HepG2 (cell line): ENCODE measurements around the gene TMCC2. TPM values are rescaled to one million over a fixed set of nuclear protein-coding genes. Genes with fewer than 3 reads are reported as not detected.
A peak's percentile ranks its signal among the peaks of the same experiment; 100 is the strongest.

Experiments used
- ARNT ChIP-seq: fragments of 450-650 bp; IDR thresholded peaks from 2 replicates; pipeline ENCODE4 v1.6.1; 2017
- CSRNP2 ChIP-seq: sonication (generic); formaldehyde crosslinking; conservative IDR thresholded peaks from 2 replicates; pipeline ENCODE4 v1.8.0; 2022; ENCODE audit warnings: low read depth, missing genetic modification reagents
- FOSL1 ChIP-seq: sonication (generic); formaldehyde crosslinking; IDR thresholded peaks from 2 replicates; pipeline ENCODE4 v1.9.0; 2021; ENCODE audit warnings: missing genetic modification reagents, borderline replicate concordance
- HOMEZ ChIP-seq: IDR thresholded peaks from 2 replicates; pipeline ENCODE4 v1.6.1; 2016; ENCODE audit warnings: low read depth
- NFYC ChIP-seq: IDR thresholded peaks from 2 replicates; pipeline ENCODE4 v1.6.1; 2016; ENCODE audit warnings: missing genetic modification reagents, missing compliant biosample characterization
- NPAS2 ChIP-seq: sonication (generic); formaldehyde crosslinking; IDR thresholded peaks from 2 replicates; pipeline ENCODE4 v1.8.0; 2022; ENCODE audit warnings: mild to moderate bottlenecking, missing genetic modification reagents, borderline replicate concordance
- NR2F2 ChIP-seq: IDR thresholded peaks from 2 replicates; pipeline ENCODE4 v1.6.1; 2012; ENCODE audit warnings: low read depth, inconsistent platforms, borderline replicate concordance
- PITX1 ChIP-seq: sonication (generic); formaldehyde crosslinking; IDR thresholded peaks from 2 replicates; pipeline ENCODE4 v1.5.1; 2020; ENCODE audit warnings: mild to moderate bottlenecking, missing genetic modification reagents
- RXRA ChIP-seq: sonication (generic); formaldehyde crosslinking; IDR thresholded peaks from 2 replicates; pipeline ENCODE4 v1.5.1; 2020; ENCODE audit warnings: missing genetic modification reagents
- TMF1 ChIP-seq: sonication (generic); formaldehyde crosslinking; IDR thresholded peaks from 2 replicates; pipeline ENCODE4 v1.8.1; 2022; ENCODE audit warnings: low read depth, missing genetic modification reagents
- YEATS2 ChIP-seq: sonication (generic); formaldehyde crosslinking; IDR thresholded peaks from 2 replicates; pipeline ENCODE4 v1.4.0; 2020; ENCODE audit warnings: missing genetic modification reagents, borderline replicate concordance
- ZEB1 ChIP-seq: IDR thresholded peaks from 2 replicates; pipeline ENCODE4 v1.6.1; 2012; ENCODE audit warnings: mild to moderate bottlenecking, low read depth, inconsistent platforms; ENCODE audit not compliant: insufficient replicate concordance
- ZNF20 ChIP-seq: sonication (generic); formaldehyde crosslinking; IDR thresholded peaks from 2 replicates; pipeline ENCODE4 v1.4.0; 2020; ENCODE audit warnings: mild to moderate bottlenecking, moderate library complexity, missing genetic modification reagents
- ZNF326 ChIP-seq: sonication (generic); formaldehyde crosslinking; IDR thresholded peaks from 2 replicates; pipeline ENCODE4 v1.4.0; 2020; ENCODE audit warnings: missing genetic modification reagents, borderline replicate concordance
- ZNF33B ChIP-seq: sonication (generic); formaldehyde crosslinking; IDR thresholded peaks from 2 replicates; pipeline ENCODE4 v1.5.1; 2020; ENCODE audit warnings: mild to moderate bottlenecking, missing genetic modification reagents
- ZNF362 ChIP-seq: sonication (generic); formaldehyde crosslinking; IDR thresholded peaks from 2 replicates; pipeline ENCODE4 v1.4.0; 2020; ENCODE audit warnings: missing genetic modification reagents, mild to moderate bottlenecking, borderline replicate concordance
- ZNF605 ChIP-seq: sonication (generic); formaldehyde crosslinking; IDR thresholded peaks from 2 replicates; pipeline ENCODE4 v1.8.0; 2022; ENCODE audit warnings: mild to moderate bottlenecking, missing genetic modification reagents
- ZNF687 ChIP-seq: sonication (generic); formaldehyde crosslinking; IDR thresholded peaks from 2 replicates; pipeline ENCODE4 v1.5.1; 2020; ENCODE audit warnings: mild to moderate bottlenecking, missing genetic modification reagents, moderate library complexity
- ZNF737 ChIP-seq: sonication (generic); formaldehyde crosslinking; IDR thresholded peaks from 2 replicates; pipeline ENCODE4 v1.5.0; 2020; ENCODE audit warnings: missing genetic modification reagents, mild to moderate bottlenecking, borderline replicate concordance
- ZNF790 ChIP-seq: sonication (generic); formaldehyde crosslinking; IDR thresholded peaks from 2 replicates; pipeline ENCODE4 v1.8.0; 2022; ENCODE audit warnings: missing genetic modification reagents, mild to moderate bottlenecking, borderline replicate concordance
- ZNF83 ChIP-seq: sonication (generic); formaldehyde crosslinking; IDR thresholded peaks from 2 replicates; pipeline ENCODE4 v1.4.0; 2020; ENCODE audit warnings: missing genetic modification reagents, mild to moderate bottlenecking, borderline replicate concordance
- ZNF841 ChIP-seq: sonication (generic); formaldehyde crosslinking; IDR thresholded peaks from 2 replicates; pipeline ENCODE4 v1.8.1; 2023; ENCODE audit warnings: missing genetic modification reagents, borderline replicate concordance
- polyA plus RNA-seq, 8 experiments: library from polyadenylated mRNA; depleted of rRNA in 3 of 8; stranded (reverse) in 7 of 8; unstranded in 1 of 8; fragments of >200 nt; fragmentation: Illumina TruSeq in 4 of 8; extraction: Trizol in 4 of 8; gene quantifications; 2 replicates each; pipeline versions ENCODE4 v1.2.1 to v1.2.3, GENCODE V29; 2011 to 2016; ENCODE audit warnings: low read depth in 4 of 8, missing spikeins in 1 of 8, mixed read lengths in 1 of 8; ENCODE audit not compliant: insufficient read depth in 1 of 8
- total RNA-seq, 5 experiments: library from RNA; depleted of rRNA; stranded (reverse); fragments of >200 nt; fragmentation: Illumina TruSeq; extraction: Trizol; gene quantifications; 2 replicates each; pipeline ENCODE4 v1.2.3, GENCODE V29; 2016; ENCODE audit warnings: low read depth in 1 of 5

The TMCC2 gene
- total and polyA plus RNA-seq, 2 of the 13 experiments (the other 11 are each of a cell fraction or from before 2014, with no cell fraction given), result 0.12 to 0.24 TPM

- TF ChIP-seq ZNF841 (CRISPR knock-in tag), result no peak
- TF ChIP-seq PITX1 (CRISPR knock-in tag), result peak; percentile 54; the same call in 1 of the 2 replicates
- no peak for TF ChIP-seq ZNF737
- no peak; the same call in 1 of the 2 replicates for TF ChIP-seq RXRA
- no peak for TF ChIP-seq ZNF605 (CRISPR knock-in tag)
- TF ChIP-seq ZNF362 (CRISPR knock-in tag), result no peak
- TF ChIP-seq NFYC, result peak; percentile 87
- TF ChIP-seq ZNF20, result 0 out of 2 replicates have a peak, but pooled peaks have one; percentile 59
- TF ChIP-seq ZNF83 (CRISPR knock-in tag), result peak; percentile 75; the same call in 1 of the 2 replicates
- no peak for TF ChIP-seq CSRNP2
- no peak for TF ChIP-seq ARNT
- TF ChIP-seq NR2F2, result no peak
- TF ChIP-seq ZNF33B (CRISPR knock-in tag), result no peak; the same call in 1 of the 2 replicates
- TF ChIP-seq ZNF790 (CRISPR knock-in tag), result no peak
- TF ChIP-seq ZNF326 (CRISPR knock-in tag), result no peak
- peak; percentile 24; the same call in 1 of the 2 replicates for TF ChIP-seq YEATS2 (CRISPR knock-in tag)
- TF ChIP-seq TMF1, result no peak
- TF ChIP-seq HOMEZ, result peak; percentile 11; the same call in 1 of the 2 replicates
- TF ChIP-seq NPAS2, result no peak
- TF ChIP-seq FOSL1 (CRISPR knock-in tag), result no peak
- TF ChIP-seq ZNF687, result peak; percentile 94
- no peak for TF ChIP-seq ZEB1
These were observed 93.6 kb downstream of the TMCC2 start, which contains the start of gene NUAK2 (continued) for GRCh38 chr1:205321162-205321958.
